M059J (cell line): ENCODE data around the gene FHL1. TPM values are rescaled to one million over a fixed set of nuclear protein-coding genes. Genes with fewer than 3 reads are reported as not detected.
"Not testable (repeated sequence)": the region's sequence is repeated elsewhere in the genome, so short reads cannot be mapped to it uniquely, and the experiment has no call there.

Experiments used
- DNase-seq: peaks from one replicate; pipeline ENCODE4 v3.0.0-alpha.2; 2012; ENCODE audit warnings: low read depth
- total RNA-seq: library from RNA; depleted of rRNA; stranded (reverse); fragments of >200 nt; shearing (Covaris generic); gene quantifications from 2 replicates; pipeline ENCODE4 v1.2.3, GENCODE V29; 2014; rRNA removed

FHL1 gene
- 828 and 1,058 TPM in 2 replicates for total RNA-seq

- peak; percentile 50 for DNase-seq
Observed at GRCh38 chrX:136147315-136147901, at the start of gene FHL1. Gene FHL1, plus strand, starts transcription at chrX:136147533.

GRCh38 chrX:136097871-136098805 is 49.2 kb upstream of the FHL1 start:
- DNase-seq = no peak

GRCh38 chrX:136104936-136105335 is 42.4 kb upstream of the FHL1 start:
- no peak for DNase-seq

- DNase-seq = peak; percentile 8
Observed at GRCh38 chrX:136106920-136107528, 40.3 kb upstream of the FHL1 start.

GRCh38 chrX:136108905-136109304 is 38.4 kb upstream of the FHL1 start:
- not testable (repeated sequence) for DNase-seq

GRCh38 chrX:136112286-136112685 is 35.0 kb upstream of the FHL1 start:
- DNase-seq = no peak

GRCh38 chrX:136112778-136113177 is 34.6 kb upstream of the FHL1 start:
- no peak for DNase-seq

GRCh38 chrX:136115126-136115903 is 32.0 kb upstream of the FHL1 start:
- no peak for DNase-seq

- DNase-seq = no peak
Observed at GRCh38 chrX:136115904-136116297, 31.4 kb upstream of the FHL1 start.

- DNase-seq = no peak
Observed at GRCh38 chrX:136121788-136122187, 25.5 kb upstream of the FHL1 start.

GRCh38 chrX:136122207-136122606 is 25.1 kb upstream of the FHL1 start:
- DNase-seq = no peak

GRCh38 chrX:136125106-136125505 is 22.2 kb upstream of the FHL1 start:
- DNase-seq = no peak

GRCh38 chrX:136126371-136126770 is 21.0 kb upstream of the FHL1 start:
- no peak for DNase-seq

- no peak for DNase-seq
Observed at GRCh38 chrX:136126872-136127406, 20.4 kb upstream of the FHL1 start.

- no peak for DNase-seq
Observed at GRCh38 chrX:136128743-136129142, 18.6 kb upstream of the FHL1 start.

GRCh38 chrX:136130931-136131833 is 16.2 kb upstream of the FHL1 start:
- peak; percentile 99 for DNase-seq

- DNase-seq = no peak
Observed at GRCh38 chrX:136138939-136139338, 8.4 kb upstream of the FHL1 start.

GRCh38 chrX:136141569-136141968 is 5.8 kb upstream of the FHL1 start:
- DNase-seq = no peak

GRCh38 chrX:136142592-136142991 is 4.7 kb upstream of the FHL1 start:
- no peak for DNase-seq

- DNase-seq = no peak
Observed at GRCh38 chrX:136143711-136144110, 3.6 kb upstream of the FHL1 start.
